Chondrocyte (in vitro differentiated cells): ENCODE measurements around the gene ZNF831. TPM values are rescaled to one million over a fixed set of nuclear protein-coding genes. Genes with fewer than 3 reads are reported as not detected.

Experiments
- DNase-seq: peaks from one replicate; pipeline ENCODE4 v3.0.0; 2021; ENCODE audit warnings: mixed read lengths, low spot score
- H3K27ac Mint-ChIP-seq: one replicate; pipeline ENCODE4 v1.8.0; 2021; ENCODE audit warnings: mild to moderate bottlenecking, moderate library complexity, mixed read lengths; ENCODE audit not compliant: unreplicated experiment
- H3K27me3 Mint-ChIP-seq: 2 replicates; pipeline ENCODE4 v1.8.0; 2021; ENCODE audit warnings: low read depth, mixed read lengths
- H3K36me3 Mint-ChIP-seq: 2 replicates; pipeline ENCODE4 v1.8.0; 2021; ENCODE audit warnings: low read depth, mixed read lengths
- H3K4me1 Mint-ChIP-seq: 2 replicates; pipeline ENCODE4 v1.8.0; 2021; ENCODE audit warnings: low read depth, mild to moderate bottlenecking, mixed read lengths
- H3K4me3 Mint-ChIP-seq: one replicate; pipeline ENCODE4 v1.8.0; 2021; ENCODE audit warnings: mild to moderate bottlenecking, moderate library complexity, mixed read lengths; ENCODE audit not compliant: unreplicated experiment
- H3K9me3 Mint-ChIP-seq: 2 replicates; pipeline ENCODE4 v1.8.0; 2021; ENCODE audit warnings: low read depth, mixed read lengths
- CTCF ChIP-seq: fragments of 200-600 bp; sonication (generic); IDR thresholded peaks from 2 replicates; pipeline ENCODE4 v1.5.0; 2021; ENCODE audit warnings: antibody characterized with exemption, mild to moderate bottlenecking, moderate library complexity
- total RNA-seq: library from RNA; stranded (reverse); gene quantifications from 3 replicates; pipeline ENCODE4 v1.2.1, GENCODE V29; 2021

ZNF831 gene
- total RNA-seq, 1 donor from 2014 or later: not detected

GRCh38 chr20:59269411-59270025 is 105.9 kb downstream of the ZNF831 start:
- no peaks in the 10 kb centered on the region for H3K36me3 Mint-ChIP-seq
- H3K4me1 Mint-ChIP-seq: no peaks in the 10 kb centered on the region
- no peak for TF ChIP-seq CTCF
- H3K4me3 Mint-ChIP-seq: no peak overlapping the region
- H3K27ac Mint-ChIP-seq: no peak overlapping the region
- no peaks in the 10 kb centered on the region for H3K9me3 Mint-ChIP-seq
- DNase-seq: no peak
- H3K27me3 Mint-ChIP-seq: peaks cover 43% of the 10 kb centered on the region

- Mint-ChIP-seq H3K4me3 (no peak overlapping the region), H3K9me3 (no peaks in the 10 kb centered on the region), H3K27ac (no peak overlapping the region), H3K4me1 (no peaks in the 10 kb centered on the region), H3K27me3 (peaks cover 47% of the 10 kb centered on the region), H3K36me3 (no peaks in the 10 kb centered on the region)
- no peak for TF ChIP-seq CTCF
- no peak for DNase-seq
These were observed 106.8 kb downstream of the ZNF831 start for GRCh38 chr20:59270380-59270779.

GRCh38 chr20:59273739-59274357 is 110.2 kb downstream of the ZNF831 start:
- no peak overlapping the region for H3K27ac Mint-ChIP-seq
- H3K4me1 Mint-ChIP-seq: no peaks in the 10 kb centered on the region
- H3K36me3 Mint-ChIP-seq: no peaks in the 10 kb centered on the region
- no peak for DNase-seq
- no peaks in the 10 kb centered on the region for H3K9me3 Mint-ChIP-seq
- H3K27me3 Mint-ChIP-seq: peaks cover 36% of the 10 kb centered on the region
- TF ChIP-seq CTCF: no peak
- no peak overlapping the region for H3K4me3 Mint-ChIP-seq

GRCh38 chr20:59276938-59277337 is 113.3 kb downstream of the ZNF831 start:
- H3K27me3 Mint-ChIP-seq: peaks cover 26% of the 10 kb centered on the region
- no peak for TF ChIP-seq CTCF
- H3K36me3 Mint-ChIP-seq: no peaks in the 10 kb centered on the region
- H3K4me3 Mint-ChIP-seq: no peak overlapping the region
- H3K9me3 Mint-ChIP-seq: no peaks in the 10 kb centered on the region
- H3K4me1 Mint-ChIP-seq: no peaks in the 10 kb centered on the region
- DNase-seq: no peak
- H3K27ac Mint-ChIP-seq: no peak overlapping the region

GRCh38 chr20:59284470-59284869 is 120.8 kb downstream of the ZNF831 start:
- no peaks in the 10 kb centered on the region for H3K36me3 Mint-ChIP-seq
- no peak overlapping the region for H3K27ac Mint-ChIP-seq
- no peak overlapping the region for H3K4me3 Mint-ChIP-seq
- H3K4me1 Mint-ChIP-seq: no peaks in the 10 kb centered on the region
- no peak for TF ChIP-seq CTCF
- H3K27me3 Mint-ChIP-seq: peaks cover 15% of the 10 kb centered on the region
- H3K9me3 Mint-ChIP-seq: no peaks in the 10 kb centered on the region
- no peak for DNase-seq
